ENCODE measurements around the gene COL4A6. TPM values are rescaled to one million over a fixed set of nuclear protein-coding genes. Genes with fewer than 3 reads are reported as not detected.
A peak's percentile ranks its signal among the peaks of the same experiment; 100 is the strongest.

COL4A6 gene
- total and polyA plus RNA-seq, 2 donors (not counting 3 experiments of a cell fraction or from before 2014, with no cell fraction given), result 0.49 to 0.62 TPM

GRCh38 chrX:108313669-108314068 is 124.6 kb downstream of the COL4A6 start:
- POLR2A ChIA-PET, result no interaction called here
- H3K9ac ChIP-seq (replicated peaks; ENCODE audit: extremely low read depth, insufficient read depth, low read length), result no peak overlapping the region
- FAIRE-seq (no peak), DNase-seq (ENCODE audit: low read depth, low spot score) (no peak)
- no peak overlapping the region for H3K27ac ChIP-seq (ENCODE audit: insufficient read depth, low read depth, low read length)
- H3K4me3 ChIP-seq (replicated peaks in 1 of 3; ENCODE audit: insufficient read depth in 1 of 3, low read depth in 1 of 3, low read length in 3 of 3), result no peak overlapping the region
- no peaks in the 10 kb centered on the region for H3K36me3 ChIP-seq (ENCODE audit: control insufficient read depth in 2 of 2, extremely low read depth in 1 of 2, insufficient read depth in 2 of 2, low read length in 2 of 2)
- no peaks in the 10 kb centered on the region for H3K9me3 ChIP-seq (replicated peaks; ENCODE audit: control insufficient read depth, insufficient read depth, low read length)
- dilution Hi-C loops (cut with MboI; ENCODE audit: extremely low pct_ligation_motif_present, low sequenced_read_pairs) (no loop called here), intact Hi-C loops (cut with micrococcal nuclease) (no loop called here)
- H3K27me3 ChIP-seq (ENCODE audit: control insufficient read depth in 2 of 2, insufficient read depth in 2 of 2, low read length in 2 of 2), result no peaks in the 10 kb centered on the region
- no peak overlapping the region for H3K4me2 ChIP-seq (ENCODE audit: insufficient read depth, low read length)
- TF ChIP-seq GATA2 (IDR thresholded peaks at IDR 0.05; ENCODE audit: insufficient read depth, insufficient read length, low read depth, low read length) (peak; percentile 8), MAX (IDR thresholded peaks at IDR 0.05; ENCODE audit: insufficient read depth, insufficient read length) (no peak), FOS (IDR thresholded peaks at IDR 0.05; ENCODE audit: borderline replicate concordance, insufficient read depth, low read length) (peak; percentile 14)
- H3K4me1 ChIP-seq (ENCODE audit: control insufficient read depth, extremely low read depth, insufficient read depth, low read length), result no peaks in the 10 kb centered on the region
- BruUV-seq (replicated peaks), result no TSS peak
- CTCF ChIA-PET, result no interaction called here
- no peak overlapping the region for H2AFZ ChIP-seq (ENCODE audit: low read depth, low read length)
- no peaks in the 10 kb centered on the region for H4K20me1 ChIP-seq (replicated peaks; ENCODE audit: control insufficient read depth, extremely low read depth, insufficient read depth, low read length)
- no peaks in the 10 kb centered on the region for H3K79me2 ChIP-seq (ENCODE audit: control insufficient read depth, insufficient read depth, low read length)
- H3K9me1 ChIP-seq (replicated peaks; ENCODE audit: control insufficient read depth, extremely low read depth, insufficient read depth, low read length), result no peaks in the 10 kb centered on the region

- H3K27me3 ChIP-seq (ENCODE audit: control insufficient read depth in 2 of 2, insufficient read depth in 2 of 2, low read length in 2 of 2), result no peaks in the 10 kb centered on the region
- no peaks in the 10 kb centered on the region for H3K79me2 ChIP-seq (ENCODE audit: control insufficient read depth, insufficient read depth, low read length)
- no peak overlapping the region for H3K4me2 ChIP-seq (ENCODE audit: insufficient read depth, low read length)
- H3K9ac ChIP-seq (replicated peaks; ENCODE audit: extremely low read depth, insufficient read depth, low read length), result no peak overlapping the region
- POLR2A ChIA-PET, result no interaction called here
- no peak for FAIRE-seq
- H2AFZ ChIP-seq (ENCODE audit: low read depth, low read length), result no peak overlapping the region
- TF ChIP-seq MAX (IDR thresholded peaks at IDR 0.05; ENCODE audit: insufficient read depth, insufficient read length), result no peak
- TF ChIP-seq MYC (IDR thresholded peaks at IDR 0.05; ENCODE audit: low read depth, low read length), result no peak
- TF ChIP-seq JUN (IDR thresholded peaks at IDR 0.05; ENCODE audit: borderline replicate concordance, insufficient read depth, insufficient read length, low read depth), result no peak
- H3K27ac ChIP-seq (ENCODE audit: insufficient read depth, low read depth, low read length), result no peak overlapping the region
- intact Hi-C loops (cut with micrococcal nuclease) (no loop called here), dilution Hi-C loops (cut with MboI; ENCODE audit: extremely low pct_ligation_motif_present, low sequenced_read_pairs) (no loop called here)
- no peaks in the 10 kb centered on the region for H4K20me1 ChIP-seq (replicated peaks; ENCODE audit: control insufficient read depth, extremely low read depth, insufficient read depth, low read length)
- H3K9me3 ChIP-seq (replicated peaks; ENCODE audit: control insufficient read depth, insufficient read depth, low read length), result no peaks in the 10 kb centered on the region
- DNase-seq (ENCODE audit: low read depth, low spot score), result peak; percentile 11
- no peaks in the 10 kb centered on the region for H3K4me1 ChIP-seq (ENCODE audit: control insufficient read depth, extremely low read depth, insufficient read depth, low read length)
- H3K4me3 ChIP-seq (replicated peaks in 1 of 3; ENCODE audit: insufficient read depth in 1 of 3, low read depth in 1 of 3, low read length in 3 of 3), result no peak overlapping the region
- CTCF ChIA-PET, result no interaction called here
- BruUV-seq (replicated peaks), result no TSS peak
- H3K9me1 ChIP-seq (replicated peaks; ENCODE audit: control insufficient read depth, extremely low read depth, insufficient read depth, low read length), result no peaks in the 10 kb centered on the region
- H3K36me3 ChIP-seq (ENCODE audit: control insufficient read depth in 2 of 2, extremely low read depth in 1 of 2, insufficient read depth in 2 of 2, low read length in 2 of 2), result no peaks in the 10 kb centered on the region
These were observed 125.3 kb downstream of the COL4A6 start for GRCh38 chrX:108312957-108313356.

Data from endothelial cell of umbilical vein (primary cell).